WTC11 (cell line): ENCODE data around the gene GLIPR2.

Experiments
- CREB1 ChIP-seq: sonication (generic); formaldehyde crosslinking; IDR thresholded peaks from 2 replicates; pipeline ENCODE4 v1.8.0; 2023; ENCODE audit warnings: mild to moderate bottlenecking, missing genetic modification reagents
- NR2C2 ChIP-seq: sonication (generic); formaldehyde crosslinking; IDR thresholded peaks from 2 replicates; pipeline ENCODE4 v1.8.0; 2022; ENCODE audit warnings: mild to moderate bottlenecking, missing genetic modification reagents
- TEAD4 ChIP-seq: sonication (generic); formaldehyde crosslinking; IDR thresholded peaks from 2 replicates; pipeline ENCODE4 v1.8.0; 2022; ENCODE audit warnings: mild to moderate bottlenecking, missing genetic modification reagents
- ZNF138 ChIP-seq: sonication (generic); formaldehyde crosslinking; conservative IDR thresholded peaks from 2 replicates; pipeline ENCODE4 v1.8.1; 2022; ENCODE audit warnings: mild to moderate bottlenecking, moderate library complexity, missing genetic modification reagents
- TF ChIP-seq, protein P1 (sequence below): fragments of 200-600 bp; IDR thresholded peaks from 2 replicates; pipeline ENCODE4 v1.8.0; 2022; ENCODE audit warnings: antibody characterized with exemption
- TF ChIP-seq, protein P2 (sequence below): sonication (generic); formaldehyde crosslinking; IDR thresholded peaks from 2 replicates; pipeline ENCODE4 v1.8.1; 2023; ENCODE audit warnings: mild to moderate bottlenecking, missing genetic modification reagents, moderate library complexity
- TF ChIP-seq, protein P3 (sequence below): sonication (generic); formaldehyde crosslinking; IDR thresholded peaks from 2 replicates; pipeline ENCODE4 v1.8.1; 2022; ENCODE audit warnings: low read depth, mild to moderate bottlenecking, moderate library complexity, missing genetic modification reagents, borderline replicate concordance
- TF ChIP-seq, protein P4 (sequence below): sonication (generic); formaldehyde crosslinking; conservative IDR thresholded peaks from 2 replicates; pipeline ENCODE4 v1.8.1; 2022; ENCODE audit warnings: mild to moderate bottlenecking, missing genetic modification reagents
- TF ChIP-seq, protein P5 (sequence below): sonication (generic); formaldehyde crosslinking; IDR thresholded peaks from 2 replicates; pipeline ENCODE4 v1.8.0; 2022; ENCODE audit warnings: missing genetic modification reagents
- TF ChIP-seq, protein P6 (sequence below): sonication (generic); formaldehyde crosslinking; IDR thresholded peaks from 2 replicates; pipeline ENCODE4 v1.8.0; 2022; ENCODE audit warnings: mild to moderate bottlenecking, missing genetic modification reagents

DNA sequence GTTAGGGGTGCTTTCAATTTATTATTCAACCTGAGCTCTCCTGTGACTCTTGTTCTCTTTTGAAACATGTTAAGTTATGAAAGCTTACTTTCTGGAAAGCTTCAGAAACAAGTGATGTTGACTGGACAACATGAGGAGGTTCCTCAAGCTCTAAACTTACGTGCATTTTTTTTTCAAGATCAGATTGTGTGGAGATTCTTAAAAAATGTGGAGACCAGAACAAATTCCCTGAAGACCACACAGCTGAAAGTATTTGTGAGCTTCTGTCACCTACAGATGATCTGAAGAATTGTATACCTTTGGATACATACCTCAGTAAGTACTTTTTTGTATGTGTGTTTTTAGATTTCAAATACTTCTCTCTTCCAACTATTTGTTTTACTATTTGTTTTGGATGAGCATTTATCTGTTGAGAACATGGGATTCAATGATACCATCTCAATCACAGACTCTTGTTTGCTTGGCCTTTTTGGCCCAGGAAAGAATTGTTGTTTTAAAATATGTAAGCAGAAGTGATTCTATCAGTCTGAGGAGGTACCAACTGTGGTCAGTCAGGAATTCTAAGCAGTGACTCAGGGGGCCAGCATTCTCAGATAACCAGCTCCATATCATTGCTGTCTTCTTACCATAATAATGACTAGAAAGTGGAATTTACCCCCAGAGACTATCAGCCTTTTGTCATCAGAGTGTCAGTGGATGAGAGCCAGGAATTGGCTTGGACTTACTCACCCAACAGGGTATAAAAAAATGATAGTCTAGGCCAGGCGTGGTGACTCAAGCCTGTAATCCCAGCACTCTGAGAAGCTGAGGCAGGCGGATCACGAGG lies 34.4 kb upstream of the GLIPR2 start:
- TF ChIP-seq NR2C2 (CRISPR knock-in tag) (no peak), CREB1 (CRISPR knock-in tag) (no peak), TEAD4 (CRISPR knock-in tag) (no peak), ZNF138 (CRISPR knock-in tag) (no peak)
- TF ChIP-seq, protein P1, sequence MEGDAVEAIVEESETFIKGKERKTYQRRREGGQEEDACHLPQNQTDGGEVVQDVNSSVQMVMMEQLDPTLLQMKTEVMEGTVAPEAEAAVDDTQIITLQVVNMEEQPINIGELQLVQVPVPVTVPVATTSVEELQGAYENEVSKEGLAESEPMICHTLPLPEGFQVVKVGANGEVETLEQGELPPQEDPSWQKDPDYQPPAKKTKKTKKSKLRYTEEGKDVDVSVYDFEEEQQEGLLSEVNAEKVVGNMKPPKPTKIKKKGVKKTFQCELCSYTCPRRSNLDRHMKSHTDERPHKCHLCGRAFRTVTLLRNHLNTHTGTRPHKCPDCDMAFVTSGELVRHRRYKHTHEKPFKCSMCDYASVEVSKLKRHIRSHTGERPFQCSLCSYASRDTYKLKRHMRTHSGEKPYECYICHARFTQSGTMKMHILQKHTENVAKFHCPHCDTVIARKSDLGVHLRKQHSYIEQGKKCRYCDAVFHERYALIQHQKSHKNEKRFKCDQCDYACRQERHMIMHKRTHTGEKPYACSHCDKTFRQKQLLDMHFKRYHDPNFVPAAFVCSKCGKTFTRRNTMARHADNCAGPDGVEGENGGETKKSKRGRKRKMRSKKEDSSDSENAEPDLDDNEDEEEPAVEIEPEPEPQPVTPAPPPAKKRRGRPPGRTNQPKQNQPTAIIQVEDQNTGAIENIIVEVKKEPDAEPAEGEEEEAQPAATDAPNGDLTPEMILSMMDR: no peak
- TF ChIP-seq, protein P2, sequence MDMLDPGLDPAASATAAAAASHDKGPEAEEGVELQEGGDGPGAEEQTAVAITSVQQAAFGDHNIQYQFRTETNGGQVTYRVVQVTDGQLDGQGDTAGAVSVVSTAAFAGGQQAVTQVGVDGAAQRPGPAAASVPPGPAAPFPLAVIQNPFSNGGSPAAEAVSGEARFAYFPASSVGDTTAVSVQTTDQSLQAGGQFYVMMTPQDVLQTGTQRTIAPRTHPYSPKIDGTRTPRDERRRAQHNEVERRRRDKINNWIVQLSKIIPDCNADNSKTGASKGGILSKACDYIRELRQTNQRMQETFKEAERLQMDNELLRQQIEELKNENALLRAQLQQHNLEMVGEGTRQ (CRISPR knock-in tag): no peak
- TF ChIP-seq, protein P3, sequence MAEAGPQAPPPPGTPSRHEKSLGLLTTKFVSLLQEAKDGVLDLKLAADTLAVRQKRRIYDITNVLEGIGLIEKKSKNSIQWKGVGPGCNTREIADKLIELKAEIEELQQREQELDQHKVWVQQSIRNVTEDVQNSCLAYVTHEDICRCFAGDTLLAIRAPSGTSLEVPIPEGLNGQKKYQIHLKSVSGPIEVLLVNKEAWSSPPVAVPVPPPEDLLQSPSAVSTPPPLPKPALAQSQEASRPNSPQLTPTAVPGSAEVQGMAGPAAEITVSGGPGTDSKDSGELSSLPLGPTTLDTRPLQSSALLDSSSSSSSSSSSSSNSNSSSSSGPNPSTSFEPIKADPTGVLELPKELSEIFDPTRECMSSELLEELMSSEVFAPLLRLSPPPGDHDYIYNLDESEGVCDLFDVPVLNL: no peak
- TF ChIP-seq, protein P4, sequence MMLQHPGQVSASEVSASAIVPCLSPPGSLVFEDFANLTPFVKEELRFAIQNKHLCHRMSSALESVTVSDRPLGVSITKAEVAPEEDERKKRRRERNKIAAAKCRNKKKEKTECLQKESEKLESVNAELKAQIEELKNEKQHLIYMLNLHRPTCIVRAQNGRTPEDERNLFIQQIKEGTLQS: no peak
- TF ChIP-seq, protein P5, sequence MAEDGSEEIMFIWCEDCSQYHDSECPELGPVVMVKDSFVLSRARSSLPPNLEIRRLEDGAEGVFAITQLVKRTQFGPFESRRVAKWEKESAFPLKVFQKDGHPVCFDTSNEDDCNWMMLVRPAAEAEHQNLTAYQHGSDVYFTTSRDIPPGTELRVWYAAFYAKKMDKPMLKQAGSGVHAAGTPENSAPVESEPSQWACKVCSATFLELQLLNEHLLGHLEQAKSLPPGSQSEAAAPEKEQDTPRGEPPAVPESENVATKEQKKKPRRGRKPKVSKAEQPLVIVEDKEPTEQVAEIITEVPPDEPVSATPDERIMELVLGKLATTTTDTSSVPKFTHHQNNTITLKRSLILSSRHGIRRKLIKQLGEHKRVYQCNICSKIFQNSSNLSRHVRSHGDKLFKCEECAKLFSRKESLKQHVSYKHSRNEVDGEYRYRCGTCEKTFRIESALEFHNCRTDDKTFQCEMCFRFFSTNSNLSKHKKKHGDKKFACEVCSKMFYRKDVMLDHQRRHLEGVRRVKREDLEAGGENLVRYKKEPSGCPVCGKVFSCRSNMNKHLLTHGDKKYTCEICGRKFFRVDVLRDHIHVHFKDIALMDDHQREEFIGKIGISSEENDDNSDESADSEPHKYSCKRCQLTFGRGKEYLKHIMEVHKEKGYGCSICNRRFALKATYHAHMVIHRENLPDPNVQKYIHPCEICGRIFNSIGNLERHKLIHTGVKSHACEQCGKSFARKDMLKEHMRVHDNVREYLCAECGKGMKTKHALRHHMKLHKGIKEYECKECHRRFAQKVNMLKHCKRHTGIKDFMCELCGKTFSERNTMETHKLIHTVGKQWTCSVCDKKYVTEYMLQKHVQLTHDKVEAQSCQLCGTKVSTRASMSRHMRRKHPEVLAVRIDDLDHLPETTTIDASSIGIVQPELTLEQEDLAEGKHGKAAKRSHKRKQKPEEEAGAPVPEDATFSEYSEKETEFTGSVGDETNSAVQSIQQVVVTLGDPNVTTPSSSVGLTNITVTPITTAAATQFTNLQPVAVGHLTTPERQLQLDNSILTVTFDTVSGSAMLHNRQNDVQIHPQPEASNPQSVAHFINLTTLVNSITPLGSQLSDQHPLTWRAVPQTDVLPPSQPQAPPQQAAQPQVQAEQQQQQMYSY (CRISPR knock-in tag): no peak
- TF ChIP-seq, protein P6, sequence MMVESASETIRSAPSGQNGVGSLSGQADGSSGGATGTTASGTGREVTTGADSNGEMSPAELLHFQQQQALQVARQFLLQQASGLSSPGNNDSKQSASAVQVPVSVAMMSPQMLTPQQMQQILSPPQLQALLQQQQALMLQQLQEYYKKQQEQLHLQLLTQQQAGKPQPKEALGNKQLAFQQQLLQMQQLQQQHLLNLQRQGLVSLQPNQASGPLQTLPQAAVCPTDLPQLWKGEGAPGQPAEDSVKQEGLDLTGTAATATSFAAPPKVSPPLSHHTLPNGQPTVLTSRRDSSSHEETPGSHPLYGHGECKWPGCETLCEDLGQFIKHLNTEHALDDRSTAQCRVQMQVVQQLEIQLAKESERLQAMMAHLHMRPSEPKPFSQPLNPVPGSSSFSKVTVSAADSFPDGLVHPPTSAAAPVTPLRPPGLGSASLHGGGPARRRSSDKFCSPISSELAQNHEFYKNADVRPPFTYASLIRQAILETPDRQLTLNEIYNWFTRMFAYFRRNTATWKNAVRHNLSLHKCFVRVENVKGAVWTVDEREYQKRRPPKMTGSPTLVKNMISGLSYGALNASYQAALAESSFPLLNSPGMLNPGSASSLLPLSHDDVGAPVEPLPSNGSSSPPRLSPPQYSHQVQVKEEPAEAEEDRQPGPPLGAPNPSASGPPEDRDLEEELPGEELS (CRISPR knock-in tag): no peak
